IPS-15b (cell line): ENCODE results near the gene OR2V1.
A peak's percentile ranks its signal among the peaks of the same experiment; 100 is the strongest.
"Not testable (repeated sequence)": the region's sequence is repeated elsewhere in the genome, so short reads cannot be mapped to it uniquely, and the experiment has no call there.

Experiments used
- H3K27me3 ChIP-seq: one replicate; pipeline ENCODE4 v1.6.1; 2013; ENCODE audit warnings: low read length; ENCODE audit not compliant: control insufficient read depth, insufficient read depth
- H3K36me3 ChIP-seq: one replicate; pipeline ENCODE4 v1.6.1; 2013; ENCODE audit warnings: low read length; ENCODE audit not compliant: control insufficient read depth, insufficient read depth
- H3K4me1 ChIP-seq: one replicate; pipeline ENCODE4 v1.6.1; 2013; ENCODE audit warnings: mild to moderate bottlenecking, low read length; ENCODE audit not compliant: control insufficient read depth, insufficient read depth
- H3K4me3 ChIP-seq: one replicate; pipeline ENCODE4 v1.5.1; 2013; ENCODE audit warnings: low read depth, low read length
- H3K9ac ChIP-seq: one replicate; pipeline ENCODE4 v1.6.1; 2013; ENCODE audit warnings: low read depth, mild to moderate bottlenecking, low read length
- H3K9me3 ChIP-seq: one replicate; pipeline ENCODE4 v1.6.1; 2013; ENCODE audit warnings: mild to moderate bottlenecking, low read length; ENCODE audit not compliant: control insufficient read depth, insufficient read depth

The OR2V1 gene

GRCh38 chr5:181167814-181168488 lies 37.0 kb upstream of the OR2V1 start:
- no peaks in the 10 kb centered on the region for H3K36me3 ChIP-seq
- peaks cover 8% of the 10 kb centered on the region for H3K4me1 ChIP-seq
- H3K27me3 ChIP-seq = peaks cover 58% of the 10 kb centered on the region
- peak overlapping the region; percentile 65 for H3K4me3 ChIP-seq
- H3K9me3 ChIP-seq = no peaks in the 10 kb centered on the region
- no peak overlapping the region for H3K9ac ChIP-seq

GRCh38 chr5:181166812-181167733 lies 36.1 kb upstream of the OR2V1 start:
- Histone ChIP-seq H3K36me3 (no peaks in the 10 kb centered on the region), H3K4me1 (peaks cover 8% of the 10 kb centered on the region), H3K9ac (no peak overlapping the region), H3K9me3 (no peaks in the 10 kb centered on the region), H3K27me3 (peaks cover 58% of the 10 kb centered on the region), H3K4me3 (peak overlapping the region; percentile 30)

- H3K36me3 ChIP-seq = no peaks in the 10 kb centered on the region
- H3K27me3 ChIP-seq = peaks cover 43% of the 10 kb centered on the region
- H3K9me3 ChIP-seq = no peaks in the 10 kb centered on the region
- H3K9ac ChIP-seq = no peak overlapping the region
- H3K4me1 ChIP-seq = peaks cover 12% of the 10 kb centered on the region
- H3K4me3 ChIP-seq = peak overlapping the region; percentile 85
Observed at GRCh38 chr5:181164076-181164952, 33.3 kb upstream of the OR2V1 start.

- peaks cover 37% of the 10 kb centered on the region for H3K27me3 ChIP-seq
- H3K9ac ChIP-seq = no peak overlapping the region
- H3K4me3 ChIP-seq = peak overlapping the region; percentile 85
- H3K36me3 ChIP-seq = no peaks in the 10 kb centered on the region
- H3K9me3 ChIP-seq = no peaks in the 10 kb centered on the region
- peaks cover 12% of the 10 kb centered on the region for H3K4me1 ChIP-seq
Observed at GRCh38 chr5:181163487-181164075, 32.6 kb upstream of the OR2V1 start.

- Histone ChIP-seq H3K4me3 (peak overlapping the region; percentile 48), H3K9ac (no peak overlapping the region)
Observed at GRCh38 chr5:181161534-181162175, 30.7 kb upstream of the OR2V1 start.

GRCh38 chr5:181160755-181161533 lies 30.0 kb upstream of the OR2V1 start:
- not testable (repeated sequence) for H3K9me3 ChIP-seq, H3K9ac ChIP-seq, H3K4me1 ChIP-seq, H3K36me3 ChIP-seq
- H3K27me3 ChIP-seq = peaks cover 28% of the 10 kb centered on the region
- peak overlapping the region; percentile 48 for H3K4me3 ChIP-seq

More at GRCh38 chr5:181161534-181162175, 30.7 kb upstream of the OR2V1 start:
- Histone ChIP-seq H3K27me3 (peaks cover 28% of the 10 kb centered on the region), H3K36me3 (no peaks in the 10 kb centered on the region), H3K9me3 (no peaks in the 10 kb centered on the region), H3K4me1 (peaks cover 6% of the 10 kb centered on the region)

GRCh38 chr5:181160152-181160754 lies 29.3 kb upstream of the OR2V1 start:
- Histone ChIP-seq H3K4me3 (peak overlapping the region; percentile 43), H3K9ac (peak overlapping the region; percentile 54)

GRCh38 chr5:181159286-181160151 lies 28.6 kb upstream of the OR2V1 start:
- Histone ChIP-seq H3K9ac (no peak overlapping the region), H3K36me3 (no peaks in the 10 kb centered on the region), H3K4me1 (peaks cover 6% of the 10 kb centered on the region), H3K27me3 (peaks cover 25% of the 10 kb centered on the region), H3K9me3 (no peaks in the 10 kb centered on the region), H3K4me3 (peak overlapping the region; percentile 43)

More at GRCh38 chr5:181160152-181160754, 29.3 kb upstream of the OR2V1 start:
- H3K9me3 ChIP-seq = no peaks in the 10 kb centered on the region
- peaks cover 25% of the 10 kb centered on the region for H3K27me3 ChIP-seq
- peaks cover 6% of the 10 kb centered on the region for H3K4me1 ChIP-seq
- no peaks in the 10 kb centered on the region for H3K36me3 ChIP-seq

GRCh38 chr5:181158869-181159268 lies 27.9 kb upstream of the OR2V1 start:
- H3K36me3 ChIP-seq = no peaks in the 10 kb centered on the region
- H3K4me1 ChIP-seq = peaks cover 6% of the 10 kb centered on the region
- H3K27me3 ChIP-seq = peaks cover 25% of the 10 kb centered on the region
- H3K9me3 ChIP-seq = no peaks in the 10 kb centered on the region
- H3K4me3 ChIP-seq = no peak overlapping the region
- H3K9ac ChIP-seq = no peak overlapping the region
